SK-N-SH treated with all-trans-retinoic acid at 6 μM for 48 hours (cell line): ENCODE data around the gene TRABD2B.

Source experiments
- ARNTL ChIP-seq: fragments of 450-650 bp; formaldehyde crosslinking; IDR thresholded peaks from 2 replicates; pipeline ENCODE4 v1.5.0; 2020; ENCODE audit warnings: low read depth, mild to moderate bottlenecking, moderate library complexity, borderline replicate concordance
- CSRNP3 ChIP-seq: fragments of 250-450 bp; sonication (Bioruptor Pico); IDR thresholded peaks from 2 replicates; pipeline ENCODE4 v1.5.1; 2021; ENCODE audit warnings: mild to moderate bottlenecking, moderate library complexity
- ISL1 ChIP-seq: fragments of 250-450 bp; sonication (Bioruptor Pico); IDR thresholded peaks from 2 replicates; pipeline ENCODE4 v2.1.2; 2022; ENCODE audit warnings: mild to moderate bottlenecking, moderate library complexity
- PPARA ChIP-seq: fragments of 250-450 bp; sonication (Bioruptor Pico); IDR thresholded peaks from 2 replicates; pipeline ENCODE4 v1.5.0; 2020; ENCODE audit warnings: mild to moderate bottlenecking, borderline replicate concordance
- TOX ChIP-seq: fragments of 250-450 bp; sonication (Bioruptor Pico); IDR thresholded peaks from 2 replicates; pipeline ENCODE4 v1.8.0; 2021; ENCODE audit warnings: mild to moderate bottlenecking, moderate library complexity, borderline replicate concordance
- ZC3H10 ChIP-seq: fragments of 250-450 bp; sonication (Bioruptor Pico); IDR thresholded peaks from 2 replicates; pipeline ENCODE4 v1.5.1; 2021; ENCODE audit warnings: mild to moderate bottlenecking, moderate library complexity
- ZFP3 ChIP-seq: fragments of 250-450 bp; sonication (Bioruptor Pico); IDR thresholded peaks from 2 replicates; pipeline ENCODE4 v1.5.0; 2020; ENCODE audit warnings: mild to moderate bottlenecking, moderate library complexity
- ZFP30 ChIP-seq: fragments of 450-650 bp; formaldehyde crosslinking; IDR thresholded peaks from 2 replicates; pipeline ENCODE4 v1.5.0; 2022; ENCODE audit warnings: mild to moderate bottlenecking, moderate library complexity
- ZNF8 ChIP-seq: fragments of 450-650 bp; formaldehyde crosslinking; IDR thresholded peaks from 2 replicates; pipeline ENCODE4 v1.5.0; 2020; ENCODE audit warnings: mild to moderate bottlenecking, moderate library complexity

DNA sequence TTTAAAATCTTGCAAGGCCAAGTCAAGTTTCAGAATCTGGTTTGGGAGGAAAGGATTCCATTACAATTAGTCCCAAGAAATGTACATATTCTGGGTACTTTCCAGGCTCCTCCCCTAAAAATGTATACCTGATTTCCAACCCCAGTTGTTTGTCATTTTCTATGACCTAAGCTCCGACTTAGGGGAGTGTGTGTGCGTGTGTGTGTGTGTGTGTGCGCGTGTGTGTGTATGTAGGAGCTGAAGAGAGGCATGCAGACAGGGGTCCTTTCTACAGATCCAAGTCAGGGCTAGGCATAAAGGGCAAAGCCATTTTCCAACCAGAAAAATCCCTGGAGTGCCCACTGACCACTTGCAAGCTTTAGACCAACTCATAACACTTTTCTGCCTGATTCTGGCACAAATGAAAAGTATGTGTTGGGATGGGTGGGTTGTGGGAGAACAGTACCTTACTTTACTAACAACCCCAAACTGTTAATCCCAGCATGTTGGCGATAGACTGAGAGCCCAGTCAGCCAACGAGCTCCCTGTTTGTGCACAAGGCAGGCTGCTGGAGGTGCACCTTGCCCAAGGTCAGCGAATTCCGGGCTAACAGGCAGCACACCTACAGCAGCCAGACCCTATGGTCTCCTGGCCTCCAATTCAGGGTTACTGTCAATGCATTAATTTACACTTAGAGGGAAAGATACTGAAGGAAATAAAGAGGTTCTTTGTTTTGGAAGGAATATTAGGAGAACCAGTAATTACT lies 1.7 kb downstream of the TRABD2B start:
- no peak for TF ChIP-seq CSRNP3 (CRISPR knock-in tag)
- no peak for TF ChIP-seq ZC3H10
- TF ChIP-seq ISL1 (CRISPR knock-in tag), result no peak
- TF ChIP-seq ARNTL (CRISPR knock-in tag), result no peak
- no peak for TF ChIP-seq PPARA (CRISPR knock-in tag)
- TF ChIP-seq TOX, result no peak
- no peak for TF ChIP-seq ZNF8 (CRISPR knock-in tag)
- TF ChIP-seq ZFP3, result no peak
- TF ChIP-seq ZFP30 (CRISPR knock-in tag), result no peak
